HG02938 (cell line): ENCODE results near the gene HORMAD1.
"Not testable (repeated sequence)": the region's sequence is repeated elsewhere in the genome, so short reads cannot be mapped to it uniquely, and the experiment has no call there.

ENCODE experiments used
- ATAC-seq: cut with Tn5 transposase; IDR thresholded peaks from one replicate; pipeline ENCODE4 v1.9.1; 2021; ENCODE audit warnings: mild to moderate bottlenecking, moderate library complexity; ENCODE audit not compliant: unreplicated experiment

The HORMAD1 gene

GRCh38 chr1:150720703-150721102 is at the start of gene HORMAD1:
TSS of gene HORMAD1 (minus strand) at chr1:150720895. CDS start at chr1:150719505, 1,390 bp downstream.
- ATAC-seq, result no peak

- ATAC-seq, result not testable (repeated sequence)
Observed at GRCh38 chr1:150767704-150768103, 47.0 kb upstream of the HORMAD1 start.

GRCh38 chr1:150765977-150766301 is 45.2 kb upstream of the HORMAD1 start:
- ATAC-seq, result not testable (repeated sequence)

- peak; percentile 73 for ATAC-seq
Observed at GRCh38 chr1:150765296-150765976, 44.7 kb upstream of the HORMAD1 start, which contains the start of gene CTSS. TSS of gene CTSS (minus strand) at chr1:150765778. CDS start at chr1:150764763, 1,015 bp downstream.

GRCh38 chr1:150764617-150765101 is 44.0 kb upstream of the HORMAD1 start:
- no peak for ATAC-seq

GRCh38 chr1:150763018-150763417 is 42.3 kb upstream of the HORMAD1 start:
- ATAC-seq, result no peak

GRCh38 chr1:150762552-150762951 is 41.9 kb upstream of the HORMAD1 start:
- ATAC-seq, result no peak

GRCh38 chr1:150761801-150762200 is 41.1 kb upstream of the HORMAD1 start:
- no peak for ATAC-seq

- no peak for ATAC-seq
Observed at GRCh38 chr1:150760013-150760412, 39.3 kb upstream of the HORMAD1 start.

GRCh38 chr1:150753416-150753815 is 32.7 kb upstream of the HORMAD1 start:
- ATAC-seq, result no peak

- ATAC-seq, result no peak
Observed at GRCh38 chr1:150751443-150751842, 30.7 kb upstream of the HORMAD1 start.

- no peak for ATAC-seq
Observed at GRCh38 chr1:150749720-150750311, 29.1 kb upstream of the HORMAD1 start.

- ATAC-seq, result no peak
Observed at GRCh38 chr1:150748878-150749719, 28.4 kb upstream of the HORMAD1 start.

GRCh38 chr1:150730130-150730721 is 9.5 kb upstream of the HORMAD1 start:
- no peak for ATAC-seq

GRCh38 chr1:150724336-150724735 is 3.6 kb upstream of the HORMAD1 start:
- no peak for ATAC-seq

GRCh38 chr1:150720098-150720497 is 597 bp downstream of the HORMAD1 start:
- ATAC-seq, result no peak

GRCh38 chr1:150718225-150718891 is 2.3 kb downstream of the HORMAD1 start:
- ATAC-seq, result no peak

- not testable (repeated sequence) for ATAC-seq
Observed at GRCh38 chr1:150709031-150709430, 11.7 kb downstream of the HORMAD1 start.

- ATAC-seq, result no peak
Observed at GRCh38 chr1:150708595-150708994, 12.1 kb downstream of the HORMAD1 start.

- ATAC-seq, result no peak
Observed at GRCh38 chr1:150706091-150706490, 14.6 kb downstream of the HORMAD1 start.

GRCh38 chr1:150703427-150703826 is 17.3 kb downstream of the HORMAD1 start:
- no peak for ATAC-seq
